Ovary (tissue), 3 donors: Measurements from ENCODE around the gene CYP21A2.
"Not testable (repeated sequence)": the region's sequence is repeated elsewhere in the genome, so short reads cannot be mapped to it uniquely, and the experiment has no call there.

Experiments used
- CTCF ChIP-seq, 3 donors: fragments of 450-650 bp in 2 of 3; fragments of 200-600 bp in 1 of 3; IDR thresholded peaks; one replicate each; pipeline versions ENCODE4 v1.5.1 to v1.8.0; 2016 to 2022; ENCODE audit warnings: antibody characterized with exemption in 3 of 3, mild to moderate bottlenecking in 1 of 3
- POLR2A ChIP-seq: fragments of 450-650 bp; IDR thresholded peaks from one replicate; pipeline ENCODE4 v1.6.1; 2017; ENCODE audit warnings: antibody characterized with exemption, mild to moderate bottlenecking, moderate library complexity
- donor health status: DM: no; HTN: no; CAD: no.

DNA sequence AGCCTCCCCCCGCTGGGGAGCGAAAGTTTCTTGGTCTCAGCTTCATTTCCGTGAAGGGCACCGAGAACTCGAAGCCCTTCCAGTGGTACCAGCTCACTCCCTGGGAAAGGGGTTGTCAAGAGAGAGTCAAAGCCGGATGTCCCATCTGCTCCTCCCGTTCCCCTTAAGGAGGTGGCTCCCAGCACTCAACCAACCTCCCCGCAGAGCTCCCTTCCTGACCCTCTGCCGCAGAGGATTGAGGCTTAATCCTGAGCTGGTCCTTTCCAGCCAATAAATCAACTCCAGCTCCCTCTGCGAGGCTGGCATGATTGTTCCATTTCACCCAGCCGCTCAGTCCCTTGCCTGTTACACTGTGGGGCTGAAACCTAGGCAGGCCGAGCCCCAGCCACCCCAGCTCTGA lies 29.6 kb upstream of the CYP21A2 start:
- not testable (repeated sequence) for TF ChIP-seq CTCF (IDR thresholded peaks at IDR 0.05); POLR2A
